RPMI8226 (cell line): ENCODE measurements around the gene CSF1R.
A peak's percentile ranks its signal among the peaks of the same experiment; 100 is the strongest.

Source experiments
- DNase-seq: peaks from one replicate; pipeline ENCODE4 v3.0.0-alpha.2; 2015

The CSF1R gene

GRCh38 chr5:150120617-150121447 lies 34.5 kb upstream of the CSF1R start:
- DNase-seq, result no peak

GRCh38 chr5:150120062-150120441 lies 33.7 kb upstream of the CSF1R start:
- DNase-seq, result no peak

- DNase-seq, result peak; percentile 41
Observed at GRCh38 chr5:150119421-150120061, 33.2 kb upstream of the CSF1R start.

- DNase-seq, result no peak
Observed at GRCh38 chr5:150118561-150119229, 32.3 kb upstream of the CSF1R start.

GRCh38 chr5:150117945-150118560 lies 31.7 kb upstream of the CSF1R start:
- no peak for DNase-seq

- no peak for DNase-seq
Observed at GRCh38 chr5:150116667-150117400, 30.5 kb upstream of the CSF1R start.

GRCh38 chr5:150114773-150115408 lies 28.5 kb upstream of the CSF1R start:
- DNase-seq, result no peak

GRCh38 chr5:150114102-150114641 lies 27.8 kb upstream of the CSF1R start:
- no peak for DNase-seq

- no peak for DNase-seq
Observed at GRCh38 chr5:150113047-150113744, 26.8 kb upstream of the CSF1R start.

- no peak for DNase-seq
Observed at GRCh38 chr5:150112201-150113046, 26.1 kb upstream of the CSF1R start.

GRCh38 chr5:150111122-150111521 lies 24.8 kb upstream of the CSF1R start:
- DNase-seq, result no peak

GRCh38 chr5:150109921-150110320 lies 23.6 kb upstream of the CSF1R start:
- no peak for DNase-seq

- no peak for DNase-seq
Observed at GRCh38 chr5:150108711-150109514, 22.6 kb upstream of the CSF1R start.

- DNase-seq, result no peak
Observed at GRCh38 chr5:150107909-150108447, 21.6 kb upstream of the CSF1R start.

- DNase-seq, result no peak
Observed at GRCh38 chr5:150106674-150107426, 20.5 kb upstream of the CSF1R start.

GRCh38 chr5:150105928-150106615 lies 19.7 kb upstream of the CSF1R start:
- DNase-seq, result no peak

- DNase-seq, result no peak
Observed at GRCh38 chr5:150104550-150104870, 18.2 kb upstream of the CSF1R start.
